HS-5 (cell line): Measurements from ENCODE around the gene CBLB.

Source experiments
- DNase-seq: peaks from one replicate; pipeline ENCODE4 v3.0.0-alpha.2; 2012; ENCODE audit warnings: low read depth

CBLB gene

DNA sequence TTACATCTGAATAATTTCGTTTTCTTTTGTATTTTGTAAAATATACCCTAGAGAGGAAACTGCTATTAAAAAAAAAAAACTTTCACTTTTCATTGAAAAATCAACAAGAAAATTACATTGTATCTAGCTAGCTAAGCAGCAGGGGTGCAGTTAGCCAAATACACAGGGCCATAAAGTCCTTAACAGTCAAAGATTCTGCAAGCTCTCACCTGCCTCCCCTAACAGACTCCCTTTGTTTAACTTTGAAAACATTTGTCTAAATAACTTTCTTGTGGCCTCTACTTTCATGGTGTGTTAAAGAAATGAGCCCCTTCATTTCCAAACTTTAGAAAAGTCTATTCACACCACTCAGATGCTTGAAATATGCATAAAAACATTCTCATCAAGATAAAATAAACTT, 23.3 kb downstream of the CBLB start:
- no peak for DNase-seq

DNA sequence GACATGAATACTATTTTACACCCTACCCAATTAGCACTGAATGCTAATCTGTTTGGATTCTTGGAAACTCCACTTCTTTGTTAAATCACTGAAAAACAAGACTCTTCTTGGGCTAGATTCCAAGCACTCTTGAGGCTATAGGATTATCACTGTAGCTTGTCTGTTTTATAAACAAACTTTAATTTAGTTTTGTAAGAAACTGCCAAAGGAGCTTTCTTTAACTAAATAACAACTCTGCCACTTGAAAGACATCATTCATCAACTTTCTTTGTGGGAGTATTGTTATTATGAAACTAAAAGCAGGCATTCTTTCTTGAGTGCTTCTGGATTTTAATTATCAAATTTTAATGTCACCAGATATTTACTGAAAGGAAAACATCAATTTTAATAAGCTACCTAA, 24.1 kb downstream of the CBLB start:
- DNase-seq = no peak

DNA sequence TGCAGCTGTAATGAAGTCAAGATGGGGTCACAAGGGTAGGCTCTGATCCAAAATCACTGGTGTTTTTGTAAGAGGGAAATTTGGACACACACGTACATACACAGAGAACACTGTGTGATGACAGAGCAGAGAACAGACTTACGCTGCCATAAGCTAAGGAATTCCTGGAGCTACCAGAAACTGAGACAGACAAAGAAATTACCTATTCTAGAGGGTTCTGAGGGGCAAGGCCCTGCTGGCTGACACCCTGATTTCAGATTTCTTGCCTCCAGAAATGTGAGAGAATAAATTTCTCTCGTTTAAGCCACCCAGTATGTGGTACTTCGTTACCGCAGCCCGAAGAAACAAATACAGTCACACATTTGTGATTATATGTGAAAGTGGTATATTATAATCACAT, 24.8 kb downstream of the CBLB start:
- DNase-seq = no peak

DNA sequence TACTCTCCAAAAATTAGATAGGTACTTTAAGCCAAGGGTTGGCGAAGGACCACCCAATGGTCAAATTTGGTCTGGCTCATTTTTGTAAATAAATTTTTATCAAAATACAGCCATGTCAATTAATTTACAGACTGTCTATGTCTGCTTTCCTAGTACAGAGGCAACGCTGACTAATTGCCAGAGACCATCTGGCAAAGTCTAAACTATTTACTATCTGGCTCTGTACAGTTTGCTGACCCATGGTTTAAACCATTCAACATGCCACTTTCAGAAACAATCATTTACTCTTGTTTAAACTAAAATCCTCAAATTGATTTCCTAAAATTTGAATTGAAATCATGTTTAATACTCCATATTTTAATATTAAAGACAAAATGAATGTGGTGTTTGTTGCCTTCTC, 25.9 kb downstream of the CBLB start:
- DNase-seq = no peak

DNA sequence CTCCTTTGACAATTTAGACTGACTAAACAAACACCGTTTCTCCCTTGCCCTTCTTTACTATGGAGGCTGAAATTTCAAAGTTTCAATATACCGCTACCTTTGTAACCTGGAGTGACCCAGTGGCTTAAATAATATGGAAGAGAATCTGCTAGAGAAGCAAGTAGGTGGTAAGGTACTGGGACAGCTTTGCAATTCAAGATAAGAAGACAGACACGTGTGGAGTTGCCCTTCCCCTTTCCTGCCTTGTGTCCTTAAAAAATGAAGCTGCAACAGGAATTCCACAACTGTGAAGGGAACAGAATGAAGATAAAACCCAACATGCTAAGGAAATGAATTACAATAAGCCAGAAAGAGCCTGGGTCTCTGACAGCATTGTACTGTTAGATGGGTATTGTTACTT, 26.4 kb downstream of the CBLB start:
- DNase-seq = no peak

DNA sequence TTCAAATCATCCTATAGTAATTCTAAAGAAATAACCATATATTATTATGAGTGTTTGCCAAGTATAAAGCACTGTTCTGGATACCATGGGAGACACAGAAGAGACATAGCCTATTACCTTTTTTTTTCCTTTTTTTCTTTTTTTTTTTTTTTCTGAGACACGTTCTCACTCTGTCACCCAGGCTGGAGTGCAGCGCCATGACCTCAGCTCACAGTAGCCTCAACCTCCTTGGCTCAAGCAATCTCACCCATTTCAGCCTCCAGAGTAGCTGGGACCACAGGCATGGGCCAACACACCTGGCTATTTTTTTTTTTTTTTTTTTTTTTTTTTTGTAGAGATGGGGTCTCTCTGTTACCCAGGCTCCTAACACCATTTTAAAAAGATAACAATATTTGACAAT, 30.9 kb downstream of the CBLB start:
- no peak for DNase-seq

DNA sequence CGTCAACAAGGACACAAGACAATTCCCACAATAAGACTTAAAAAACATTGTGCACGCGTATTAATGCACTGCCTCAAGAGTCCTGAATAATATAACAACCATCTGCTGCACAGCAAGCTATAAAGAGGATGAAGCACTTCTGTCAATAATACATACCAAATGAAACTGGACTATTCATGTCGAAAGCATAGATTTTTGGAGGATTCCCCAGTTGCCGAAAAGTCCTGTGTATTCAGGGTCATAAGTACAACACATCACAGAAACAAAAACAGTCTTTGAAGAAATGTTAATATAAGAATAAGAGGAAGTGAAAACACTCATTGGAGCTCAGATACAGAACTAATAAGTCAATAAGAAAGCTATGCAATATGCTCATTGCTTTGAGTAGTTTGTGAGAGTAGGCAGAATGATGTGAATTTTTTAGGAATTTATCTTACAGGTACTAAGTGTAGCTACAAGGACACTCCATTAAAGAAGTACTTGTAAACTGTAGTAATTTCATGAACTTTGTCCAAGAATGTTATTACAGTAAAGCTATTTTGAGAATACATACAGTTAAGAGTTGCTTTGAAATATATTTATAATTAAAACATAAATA, 31.6 kb downstream of the CBLB start:
- no peak for DNase-seq

DNA sequence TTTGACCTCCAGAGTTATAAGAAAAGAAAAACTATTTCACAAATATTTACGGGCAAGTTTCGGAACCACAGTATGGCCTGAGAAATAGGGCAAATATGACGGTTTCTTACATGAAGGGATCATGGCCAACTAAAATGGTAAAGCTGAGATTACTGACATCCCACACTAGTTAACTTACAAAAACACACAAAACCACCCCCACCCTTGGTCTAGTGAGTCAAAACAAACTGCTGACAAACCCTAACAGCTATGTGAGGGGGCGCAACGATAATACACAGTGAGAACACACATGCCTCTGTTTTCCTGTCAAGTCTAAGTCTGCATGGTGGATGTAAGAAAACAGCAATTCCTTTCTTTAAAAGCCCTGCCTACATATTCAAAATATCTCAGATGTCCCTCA, 32.3 kb downstream of the CBLB start:
- DNase-seq = no peak

DNA sequence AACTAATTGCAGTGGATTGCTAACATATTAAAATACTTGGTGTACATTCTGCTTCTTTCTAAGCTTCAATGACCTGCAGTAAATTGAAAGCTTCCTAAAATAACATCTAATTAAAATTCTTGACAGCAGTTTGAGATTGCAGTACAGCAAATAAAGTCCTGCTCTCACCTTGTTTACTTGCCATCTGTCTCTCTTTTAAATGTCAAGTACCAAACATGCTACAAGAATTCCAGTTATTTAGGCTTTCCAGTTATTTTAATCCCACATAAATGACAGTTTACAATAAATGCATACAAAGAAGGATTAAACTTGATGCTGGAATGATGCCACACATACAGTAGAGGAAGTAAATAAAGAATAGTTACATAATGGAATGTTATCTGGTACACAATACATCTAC, 33.2 kb downstream of the CBLB start:
- DNase-seq = no peak

DNA sequence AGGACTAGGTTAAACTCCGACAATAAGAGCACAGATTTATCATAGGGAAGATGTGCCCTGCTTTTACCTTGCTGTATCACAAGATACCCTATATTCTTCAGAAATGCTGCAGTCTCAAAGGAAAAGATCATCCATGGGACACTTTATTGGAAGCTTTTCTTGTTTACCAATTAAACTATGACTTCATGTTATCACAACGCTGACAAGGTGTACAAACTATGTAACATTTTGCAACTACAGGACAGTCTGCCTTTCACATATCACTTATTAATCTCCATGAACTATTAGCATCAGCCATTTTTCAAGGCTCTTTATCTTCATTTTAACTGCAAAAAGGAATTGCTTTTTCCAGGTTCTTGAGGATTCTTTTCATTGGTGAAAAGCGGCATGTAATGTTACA, 34.0 kb downstream of the CBLB start:
- DNase-seq = no peak

DNA sequence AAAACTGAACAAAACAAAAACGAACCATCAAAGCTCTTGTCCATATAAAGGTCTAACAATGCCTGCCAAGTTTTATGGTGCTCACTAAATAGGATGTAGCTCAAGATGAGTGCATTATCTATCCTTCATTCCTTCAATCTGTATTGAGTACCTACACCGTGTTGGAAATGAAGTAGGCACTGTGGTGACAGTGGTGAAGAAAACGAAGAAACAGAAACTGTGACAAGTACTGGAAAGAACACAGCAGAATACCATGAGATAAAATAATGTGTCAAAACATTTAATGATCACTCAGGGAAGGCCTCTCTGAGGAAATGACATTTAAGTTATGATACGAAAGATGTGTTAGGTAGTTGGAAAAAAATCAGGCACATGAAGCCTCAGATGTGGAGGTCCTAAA, 36.2 kb downstream of the CBLB start:
- no peak for DNase-seq

DNA sequence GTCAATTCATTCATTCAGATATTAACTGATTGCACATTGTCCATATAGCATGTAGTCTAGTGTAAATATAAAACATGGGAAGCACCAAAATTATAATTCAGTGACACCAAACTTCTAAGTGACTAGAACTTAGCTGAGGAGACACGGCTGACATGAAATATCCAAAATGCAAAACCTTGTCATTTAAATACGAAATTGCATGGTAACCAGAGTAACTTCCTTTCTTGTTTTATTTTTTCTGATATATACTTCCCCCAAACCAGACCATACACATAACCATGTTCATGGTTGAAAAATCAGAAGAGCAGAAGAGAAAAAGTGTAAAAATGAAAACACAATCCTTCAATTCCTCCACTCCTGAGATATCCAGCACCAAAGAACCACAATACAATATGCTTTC, 38.0 kb downstream of the CBLB start:
- no peak for DNase-seq

DNA sequence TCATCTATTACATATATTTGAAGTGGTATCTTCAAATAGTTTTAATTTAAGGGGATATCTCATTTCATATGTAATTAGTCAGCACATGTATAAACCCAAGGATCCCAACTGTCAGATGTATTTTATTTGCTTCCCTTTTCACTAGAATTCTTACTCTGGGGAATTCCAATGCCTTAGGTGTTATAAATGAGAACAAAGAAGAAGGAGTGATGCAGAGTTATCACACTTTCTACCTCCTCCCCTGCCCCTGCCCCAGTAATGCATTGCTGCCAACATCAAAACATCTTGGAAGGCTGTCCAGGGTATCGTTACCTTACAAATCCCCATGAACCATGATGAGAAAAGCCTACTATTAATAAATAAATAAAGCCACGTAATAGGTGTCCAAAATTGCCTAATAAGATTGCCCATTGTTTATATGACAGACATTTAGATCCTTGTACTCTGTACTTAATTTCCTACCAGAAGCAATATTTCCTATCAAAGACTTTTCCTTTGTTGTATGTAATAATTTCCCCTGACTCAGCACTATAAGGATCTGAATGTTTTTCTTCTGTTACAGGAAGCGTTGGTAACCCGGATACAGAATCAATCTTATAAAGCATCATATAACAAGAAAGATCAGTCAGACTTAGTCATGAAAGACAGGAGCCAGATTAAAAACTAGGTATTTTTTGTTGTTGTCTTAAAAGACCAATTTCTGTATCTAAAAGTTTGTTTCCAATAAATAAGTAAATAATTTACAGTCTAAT, 38.8 kb downstream of the CBLB start:
- DNase-seq = no peak

DNA sequence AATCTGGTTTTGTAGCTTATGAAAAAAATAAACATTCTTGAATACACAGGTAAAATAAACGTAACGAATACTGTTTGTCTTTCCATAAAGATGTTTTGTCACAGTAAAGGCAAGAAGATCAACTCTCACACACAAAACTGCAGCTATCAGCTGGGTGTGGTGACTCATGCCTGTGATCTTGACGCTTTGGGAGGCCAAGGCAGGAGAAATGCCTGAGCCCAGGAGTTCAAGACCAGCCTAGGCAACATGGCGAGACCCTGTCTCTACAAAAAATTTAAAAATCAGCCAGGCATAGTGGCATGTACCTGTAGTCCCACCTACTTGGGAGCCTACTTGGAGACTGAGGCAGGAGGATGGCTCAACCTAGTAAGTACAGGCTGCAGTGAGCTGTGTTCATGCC, 39.6 kb downstream of the CBLB start:
- no peak for DNase-seq

DNA sequence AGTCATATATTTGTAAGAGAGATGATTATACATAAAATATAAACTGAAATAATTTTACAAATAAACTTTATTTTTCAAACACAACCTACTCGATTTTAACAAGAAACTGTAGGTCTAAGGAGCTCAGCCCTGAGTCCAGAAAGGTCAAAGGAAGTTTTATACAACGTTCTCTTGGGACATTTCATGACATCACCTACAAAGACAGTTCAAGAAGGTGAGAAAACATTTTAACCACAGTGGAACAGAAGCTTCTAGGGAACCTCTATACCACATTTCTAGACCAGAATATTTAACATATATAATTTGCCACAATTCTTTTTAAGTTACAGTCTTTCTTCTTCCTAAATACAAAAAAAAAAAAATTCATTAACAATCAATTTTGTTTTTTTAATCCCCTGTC, 40.1 kb downstream of the CBLB start:
- no peak for DNase-seq

DNA sequence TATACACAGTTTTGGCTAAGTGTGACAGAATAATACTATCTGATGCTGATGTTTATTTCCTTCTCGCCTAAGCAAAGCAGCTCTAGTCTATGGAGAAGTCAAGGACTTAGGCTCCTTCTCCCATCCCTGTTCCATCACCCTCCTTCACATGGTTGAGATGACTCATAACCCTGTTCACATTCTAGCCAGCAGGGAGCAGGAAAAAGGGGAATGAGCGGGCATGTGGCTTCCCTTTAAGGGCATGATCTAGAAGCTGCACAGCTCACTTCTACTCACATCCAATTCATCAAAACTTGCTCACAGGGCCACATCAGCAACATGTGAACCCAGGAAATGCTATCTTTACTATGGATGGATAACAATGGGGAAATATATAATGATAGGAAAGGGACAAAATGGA, 40.9 kb downstream of the CBLB start:
- DNase-seq = peak; percentile 53

DNA sequence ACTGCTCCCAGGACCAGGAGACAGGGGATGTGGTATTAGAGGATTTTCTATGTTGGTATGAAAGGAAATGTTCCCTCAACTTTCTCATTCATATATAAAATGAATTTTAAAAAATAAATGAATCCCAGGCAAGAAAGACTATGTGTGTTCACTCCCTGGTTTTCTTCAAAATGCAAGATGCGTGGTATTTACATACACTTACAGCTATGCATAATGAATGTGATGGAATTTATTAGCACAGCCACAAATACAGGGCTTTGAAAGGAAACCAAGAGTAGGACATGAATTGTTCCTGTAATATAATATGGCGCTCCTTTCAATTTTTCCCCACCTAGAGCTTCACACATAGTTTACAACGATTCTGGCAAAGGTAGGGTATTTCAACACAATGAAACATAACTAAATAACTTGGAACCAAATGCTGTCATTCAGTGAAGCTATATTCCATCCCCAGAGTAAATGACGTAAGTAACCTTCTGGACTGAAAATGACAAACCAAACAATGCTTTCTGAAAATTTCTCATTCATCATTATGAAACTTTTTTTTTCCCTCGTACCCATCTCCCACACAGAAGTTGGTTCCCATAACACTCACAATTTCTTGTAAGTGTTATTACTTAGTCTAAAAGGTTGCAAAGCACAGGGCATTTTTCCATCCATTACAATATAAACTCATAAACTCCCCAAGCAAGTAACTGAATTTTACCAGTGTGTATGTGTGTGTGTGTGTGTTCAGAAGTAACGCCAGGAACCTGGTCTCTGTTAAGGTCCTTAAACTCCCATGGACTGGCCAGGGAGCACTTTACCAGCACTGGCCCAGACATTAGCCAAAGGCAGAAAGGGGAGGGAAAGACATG, 41.8 kb downstream of the CBLB start:
- no peak for DNase-seq

DNA sequence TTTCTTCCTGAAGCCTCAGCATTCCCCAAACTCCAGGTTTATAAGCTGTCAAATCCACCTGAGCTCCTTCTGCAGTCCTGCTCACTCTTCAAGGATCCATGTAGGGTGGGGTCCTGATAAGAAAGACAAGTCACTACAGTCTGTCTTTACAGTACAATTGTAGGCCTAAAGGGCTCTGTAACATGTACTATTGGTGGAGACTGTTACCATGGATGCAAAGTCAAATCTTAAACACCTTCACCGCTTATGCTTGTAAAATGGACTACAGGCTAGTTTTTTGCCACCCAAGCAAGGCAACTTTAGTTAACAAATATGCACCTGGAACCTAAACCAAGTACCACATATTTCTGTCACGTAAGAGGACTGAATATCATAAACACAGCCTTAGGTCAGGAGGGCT, 44.7 kb downstream of the CBLB start:
- no peak for DNase-seq

DNA sequence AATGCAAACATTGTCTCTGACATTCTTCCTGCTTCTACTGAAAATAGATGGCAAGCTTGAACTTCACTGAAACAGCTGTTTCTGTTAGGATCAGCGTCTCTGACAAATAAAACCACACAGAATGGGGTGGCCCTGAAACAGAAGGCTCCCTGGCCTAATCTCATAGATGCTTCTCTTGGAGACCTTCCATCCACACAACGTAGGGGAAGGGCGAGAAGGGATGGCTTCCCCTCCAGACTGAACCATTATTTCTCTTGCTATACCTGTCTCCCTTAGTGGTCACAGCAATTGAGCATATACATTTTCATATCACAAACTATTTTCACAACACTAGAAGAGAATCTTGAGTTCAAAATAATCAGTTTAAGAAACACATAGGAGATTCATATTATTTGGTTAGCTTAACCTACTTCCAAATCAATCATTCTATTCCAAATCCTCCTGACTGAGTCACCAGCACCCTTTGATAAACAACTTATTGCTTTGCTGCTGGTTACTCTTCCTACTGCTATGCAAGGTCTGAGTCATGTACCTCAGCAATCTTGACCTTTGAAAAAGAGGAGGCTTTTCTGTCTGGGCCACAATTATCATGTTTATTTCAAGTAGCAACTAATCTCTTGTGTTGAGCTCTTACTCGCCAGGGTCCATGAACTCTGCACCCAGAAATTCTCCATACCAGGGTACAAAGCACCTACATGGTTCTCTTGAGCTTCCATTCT, 45.5 kb downstream of the CBLB start:
- peak; percentile 76 for DNase-seq

DNA sequence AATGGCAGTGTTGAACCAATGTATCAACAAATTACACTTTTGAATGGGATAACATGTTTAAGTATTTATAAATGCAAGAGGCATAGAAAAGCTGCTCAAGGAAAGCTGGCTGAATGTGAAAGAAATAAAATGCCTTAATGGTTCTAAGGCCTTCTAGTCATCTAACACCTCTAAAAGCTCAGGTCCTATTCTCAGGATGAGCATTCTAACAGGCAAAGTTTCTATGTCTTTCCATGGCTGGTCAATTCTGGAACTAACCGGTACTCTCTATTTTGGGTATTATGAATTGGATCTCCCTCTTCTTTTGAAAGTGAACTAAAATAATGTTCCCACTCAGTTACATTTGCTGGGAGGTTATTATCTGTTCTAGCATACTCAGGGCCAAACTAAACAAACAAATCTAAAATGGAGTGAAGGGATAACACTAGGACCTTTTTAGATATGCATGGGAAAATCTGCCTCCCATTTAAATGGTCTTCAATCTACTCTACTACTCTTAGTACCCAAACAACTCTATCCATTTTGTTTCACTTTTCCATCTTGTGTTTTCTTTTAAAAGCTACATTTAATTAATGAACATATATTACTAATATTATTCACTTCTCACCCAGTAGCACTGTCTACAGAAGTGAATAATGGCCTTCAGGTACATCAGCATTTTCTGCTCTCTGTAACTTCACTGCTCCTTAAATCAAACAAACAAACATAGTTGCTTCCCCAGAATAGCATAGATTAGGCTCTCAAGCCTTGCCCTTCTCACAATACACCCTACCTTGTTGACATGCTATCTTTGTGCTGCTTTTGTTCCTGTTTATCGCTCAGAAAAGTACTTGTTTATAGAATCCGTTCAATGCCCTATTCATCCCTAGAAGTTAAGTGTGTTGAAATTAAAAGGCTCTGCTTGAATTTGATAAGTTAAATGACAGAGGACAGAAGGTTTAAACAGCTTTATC, 46.4 kb downstream of the CBLB start:
- no peak for DNase-seq

DNA sequence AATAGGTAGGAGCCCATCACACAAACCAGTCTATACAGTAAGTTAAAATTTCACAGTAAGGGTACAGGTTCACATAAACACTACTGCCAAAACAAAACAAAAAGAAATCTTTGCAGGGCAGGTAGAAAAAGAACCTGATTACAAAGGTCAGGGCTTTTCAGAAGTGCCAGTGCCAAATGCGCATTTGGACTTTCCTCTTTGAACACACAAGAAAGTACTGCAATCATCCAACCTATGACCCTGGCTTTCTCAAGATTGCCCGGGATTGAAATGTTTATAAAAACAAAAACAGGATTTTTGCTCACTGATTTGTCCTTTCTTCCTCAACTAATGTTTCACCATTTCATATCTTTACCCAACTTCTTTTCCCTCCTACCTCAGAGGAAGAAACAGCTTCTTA, 47.4 kb downstream of the CBLB start:
- DNase-seq = no peak
